Keratinocyte (primary cell): Measurements from ENCODE around the gene RNF4. TPM values are rescaled to one million over a fixed set of nuclear protein-coding genes. Genes with fewer than 3 reads are reported as not detected.

Experiments
- DNase-seq: peaks from one replicate; pipeline ENCODE4 v3.0.0-alpha.2; 2011; ENCODE audit warnings: low read depth, missing footprints, low spot score
- FAIRE-seq: peaks from 2 replicates; lab custom pipeline; 2011; peaks lifted over from hg19 to GRCh38; lab: Jason Lieb, UNC
- H2AFZ ChIP-seq: 2 replicates; pipeline ENCODE4 v1.6.0; 2012; ENCODE audit warnings: low read length, control low read depth, inconsistent platforms; ENCODE audit not compliant: control insufficient read depth
- H3K27ac ChIP-seq: 2 replicates; pipeline ENCODE4 v1.5.1; 2011; ENCODE audit warnings: low read length; ENCODE audit not compliant: control insufficient read depth, insufficient read depth
- H3K27me3 ChIP-seq: 3 replicates; pipeline ENCODE4 v1.6.0; 2011; ENCODE audit warnings: low read length; ENCODE audit not compliant: control insufficient read depth, insufficient read depth; ENCODE audit errors: extremely low read depth
- H3K36me3 ChIP-seq, 2 experiments: 2 replicates in 1 of 2; 3 replicates in 1 of 2; pipeline ENCODE4 v1.5.1; 2011; ENCODE audit warnings: low read length in 2 of 2, mild to moderate bottlenecking in 1 of 2; ENCODE audit not compliant: control insufficient read depth in 2 of 2, insufficient read depth in 2 of 2; ENCODE audit errors: extremely low read depth in 1 of 2
- H3K4me1 ChIP-seq: 3 replicates; pipeline ENCODE4 v1.5.1; 2011; ENCODE audit warnings: low read length; ENCODE audit not compliant: control insufficient read depth, insufficient read depth; ENCODE audit errors: extremely low read depth
- H3K4me2 ChIP-seq: 3 replicates; pipeline ENCODE4 v1.6.0; 2011; ENCODE audit warnings: low read depth, low read length; ENCODE audit not compliant: control insufficient read depth, insufficient read depth; ENCODE audit errors: extremely low read depth
- H3K4me3 ChIP-seq, 3 experiments: fragments of 200-600 bp in 1 of 3; sonication (generic) in 1 of 3; 2 replicates in 2 of 3; 3 replicates in 1 of 3; pipeline ENCODE4 v1.5.1; 2011 to 2016; ENCODE audit warnings: low read length in 3 of 3, mild to moderate bottlenecking in 3 of 3, control low read depth in 2 of 3, inconsistent platforms in 1 of 3, low read depth in 1 of 3, mixed read lengths in 1 of 3, mixed run types in 1 of 3, moderate library complexity in 1 of 3; ENCODE audit not compliant: control insufficient read depth in 2 of 3, insufficient read depth in 2 of 3; ENCODE audit errors: extremely low read depth in 1 of 3
- H3K79me2 ChIP-seq: 2 replicates; pipeline ENCODE4 v1.6.0; 2012; ENCODE audit warnings: low read length; ENCODE audit not compliant: control insufficient read depth, insufficient read depth
- H3K9ac ChIP-seq: 3 replicates; pipeline ENCODE4 v1.6.0; 2011; ENCODE audit warnings: low read length; ENCODE audit not compliant: control insufficient read depth, insufficient read depth; ENCODE audit errors: extremely low read depth
- H3K9me1 ChIP-seq: 3 replicates; pipeline ENCODE4 v1.6.0; 2011; ENCODE audit warnings: low read length; ENCODE audit not compliant: control insufficient read depth, insufficient read depth; ENCODE audit errors: extremely low read depth
- H3K9me3 ChIP-seq: 2 replicates; pipeline ENCODE4 v1.5.1; 2012; ENCODE audit warnings: low read depth, low read length; ENCODE audit not compliant: control insufficient read depth
- H4K20me1 ChIP-seq: 3 replicates; pipeline ENCODE4 v1.6.0; 2011; ENCODE audit warnings: low read length; ENCODE audit not compliant: control insufficient read depth, insufficient read depth; ENCODE audit errors: extremely low read depth
- CTCF ChIP-seq, 3 experiments: IDR thresholded peaks in 1 of 3; conservative IDR thresholded peaks in 1 of 3; optimal IDR thresholded peaks in 1 of 3; 2 replicates in 2 of 3; 3 replicates in 1 of 3; pipeline versions ENCODE3 to v1.5.1; 2011; ENCODE audit warnings: low read length in 3 of 3, mild to moderate bottlenecking in 3 of 3, moderate library complexity in 2 of 3, control low read depth in 1 of 3, inconsistent platforms in 1 of 3; ENCODE audit not compliant: insufficient read depth in 2 of 3; ENCODE audit errors: extremely low read depth in 1 of 3
- EZH2 ChIP-seq: IDR thresholded peaks from one replicate; pipeline ENCODE4 v1.6.1; 2012; ENCODE audit warnings: inconsistent platforms, mild to moderate bottlenecking, low read length, moderate library complexity
- dilution Hi-C: fragments of 300-500 bp; cut with MboI; formaldehyde crosslinking; loops from one replicate; pipeline ENCODE4 v1.7.0; 2020; ENCODE audit warnings: low sequenced_read_pairs; ENCODE audit not compliant: extremely low pct_ligation_motif_present
- polyA plus RNA-seq, 5 experiments: library from polyadenylated mRNA; depleted of rRNA in 3 of 5; stranded (reverse) in 3 of 5; stranded (forward) in 1 of 5; unstranded in 1 of 5; fragments of >200 nt; gene quantifications; 1 replicate in 1 of 5; 2 replicates in 3 of 5; 3 replicates in 1 of 5; pipeline versions ENCODE4 v1.2.1 to v1.2.3, GENCODE V29; 2011 to 2012; ENCODE audit warnings: missing spikeins in 2 of 5, low read depth in 1 of 5, low replicate concordance in 1 of 5

The RNF4 gene
- polyA plus RNA-seq, 1 donor (not counting 4 experiments of a cell fraction or from before 2014, with no cell fraction given), result 63.6 TPM

GRCh38 chr4:2425386-2426068, 43.4 kb upstream of the RNF4 start:
- no peaks in the 10 kb centered on the region for H3K9me3 ChIP-seq
- H3K4me2 ChIP-seq, result no peak overlapping the region
- H3K79me2 ChIP-seq, result no peaks in the 10 kb centered on the region
- no peaks in the 10 kb centered on the region for H3K36me3 ChIP-seq
- H4K20me1 ChIP-seq, result no peaks in the 10 kb centered on the region
- TF ChIP-seq EZH2, result no peak
- TF ChIP-seq CTCF (optimal IDR thresholded peaks at IDR 0.05 in 1 of 3, IDR thresholded peaks at IDR 0.05 in 1 of 3, conservative IDR thresholded peaks at IDR 0.05 in 1 of 3; ENCODE audit: extremely low read depth in 1 of 3, insufficient read depth in 2 of 3, low read length in 3 of 3), result no peak
- no peak overlapping the region for H3K4me3 ChIP-seq
- dilution Hi-C loops, result no loop called here
- H3K9ac ChIP-seq, result no peak overlapping the region
- H3K4me1 ChIP-seq, result no peaks in the 10 kb centered on the region
- H3K9me1 ChIP-seq, result no peaks in the 10 kb centered on the region
- H3K27ac ChIP-seq, result no peak overlapping the region
- FAIRE-seq, result no peak
- peaks cover 23% of the 10 kb centered on the region for H3K27me3 ChIP-seq
- no peak for DNase-seq
- H2AFZ ChIP-seq, result no peak overlapping the region

DNA sequence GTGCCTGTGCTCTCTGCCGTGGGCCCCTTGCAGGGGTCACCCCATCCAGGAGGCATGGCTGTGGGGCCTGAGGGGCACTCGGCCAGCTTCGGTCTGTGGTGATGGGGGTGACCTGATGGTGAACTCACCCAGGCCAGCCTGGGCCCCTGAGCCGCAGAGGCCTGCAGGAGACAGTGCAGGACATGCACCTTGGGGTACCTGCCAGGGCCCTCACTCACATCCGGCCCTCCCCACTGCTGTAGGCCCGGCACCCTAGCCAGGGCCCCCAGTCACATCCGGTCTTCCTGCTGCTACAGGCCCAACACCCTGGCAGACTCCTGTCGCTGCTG, 42.9 kb upstream of the RNF4 start:
- Histone ChIP-seq H3K9ac (no peak overlapping the region), H3K36me3 (no peaks in the 10 kb centered on the region), H3K79me2 (no peaks in the 10 kb centered on the region), H3K27me3 (peaks cover 18% of the 10 kb centered on the region), H3K4me2 (no peak overlapping the region), H4K20me1 (no peaks in the 10 kb centered on the region), H3K27ac (no peak overlapping the region), H3K4me1 (no peaks in the 10 kb centered on the region), H2AFZ (no peak overlapping the region), H3K4me3 (no peak overlapping the region), H3K9me3 (no peaks in the 10 kb centered on the region), H3K9me1 (no peaks in the 10 kb centered on the region)
- TF ChIP-seq EZH2 (no peak), CTCF (optimal IDR thresholded peaks at IDR 0.05 in 1 of 3, IDR thresholded peaks at IDR 0.05 in 1 of 3, conservative IDR thresholded peaks at IDR 0.05 in 1 of 3; ENCODE audit: extremely low read depth in 1 of 3, insufficient read depth in 2 of 3, low read length in 3 of 3) (no peak)
- DNase-seq (no peak), FAIRE-seq (no peak)
- dilution Hi-C loops, result no loop called here
